K562 treated with DMSO at 1 percent for 4 hours (cell line): ENCODE data around the gene DACT1. TPM values are rescaled to one million over a fixed set of nuclear protein-coding genes. Genes with fewer than 3 reads are reported as not detected.

Source experiments
- total RNA-seq: library from RNA; unstranded; fragments of 300-600 nt; gene quantifications from 2 replicates; pipeline ENCODE4 v1.2.3, GENCODE V29; 2022; ENCODE audit not compliant: insufficient read depth

The DACT1 gene
- 0.40 TPM in 1 of 2 replicates, not detected in the other for total RNA-seq

GRCh38 chr14:58637391-58638230 lies at the start of gene DACT1:
Gene DACT1 (plus strand): TSS chr14:58637962. CDS start chr14:58638203, 241 bp downstream.

Other genes starting within 250 kb of the DACT1 start
- gene TOMM20L, start 242.0 kb upstream of the DACT1 start, total RNA-seq: not detected in 2 replicates
- 45.7 and 47.6 TPM in 2 replicates for gene TIMM9, start 210.4 kb upstream of the DACT1 start, total RNA-seq
- gene KIAA0586, start 210.2 kb upstream of the DACT1 start, total RNA-seq: 9.1 and 10.3 TPM in 2 replicates